GM18867 (cell line): Measurements from ENCODE around the gene SLC25A19.
A peak's percentile ranks its signal among the peaks of the same experiment; 100 is the strongest.
"Not testable (repeated sequence)": the region's sequence is repeated elsewhere in the genome, so short reads cannot be mapped to it uniquely, and the experiment has no call there.

Source experiments
- ATAC-seq: cut with Tn5 transposase; IDR thresholded peaks from one replicate; pipeline ENCODE4 v1.9.1; 2021; ENCODE audit warnings: mild to moderate bottlenecking, moderate library complexity; ENCODE audit not compliant: unreplicated experiment

The SLC25A19 gene

GRCh38 chr17:75270218-75270965 is 18.8 kb downstream of the SLC25A19 start:
- ATAC-seq, result peak; percentile 34

- ATAC-seq, result no peak
Measured at GRCh38 chr17:75269844-75270217, 19.4 kb downstream of the SLC25A19 start.

DNA sequence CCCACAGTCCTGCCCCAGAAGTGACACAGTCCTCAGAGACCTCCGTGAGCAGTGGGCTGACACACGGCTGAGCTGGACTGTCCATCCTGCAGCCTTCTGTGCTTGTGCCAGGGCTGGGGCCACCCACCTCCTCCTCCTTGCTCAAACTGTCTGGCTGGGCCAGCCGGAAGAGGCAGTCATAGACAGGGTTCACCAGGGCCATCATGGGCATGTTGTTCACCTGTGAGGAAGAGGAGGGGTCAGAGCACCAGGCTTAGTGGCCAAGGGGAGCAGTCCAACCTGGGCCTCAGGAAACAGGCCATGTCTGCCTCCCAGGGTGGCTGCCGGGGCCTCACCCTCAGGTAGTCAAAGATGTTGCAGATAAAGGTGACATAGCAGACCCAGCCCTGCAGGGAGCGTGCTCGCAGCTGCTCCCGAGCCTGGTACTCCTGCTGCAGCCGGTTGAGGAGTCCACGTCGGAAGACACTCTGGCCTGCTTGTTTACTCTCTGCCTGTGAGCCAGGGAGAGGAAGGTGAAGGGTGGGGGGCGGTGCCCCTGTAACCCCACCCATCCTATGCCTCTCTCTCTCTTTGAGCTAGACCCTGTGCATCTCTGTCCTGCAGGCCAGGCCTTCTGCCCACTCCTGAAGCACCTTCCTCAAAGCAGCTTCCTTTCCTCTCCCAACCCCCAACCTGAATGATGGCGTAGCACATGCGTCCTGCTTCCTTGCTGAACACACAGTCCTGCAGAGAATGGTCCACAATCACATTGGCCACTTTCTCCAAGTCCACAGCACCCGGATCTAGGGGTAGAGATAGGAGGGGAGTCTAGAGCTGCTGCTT is 21.6 kb downstream of the SLC25A19 start:
- ATAC-seq, result no peak

- no peak for ATAC-seq
Measured at GRCh38 chr17:75267153-75267410, 22.2 kb downstream of the SLC25A19 start.

- no peak for ATAC-seq
Measured at GRCh38 chr17:75266316-75267152, 22.7 kb downstream of the SLC25A19 start.

DNA sequence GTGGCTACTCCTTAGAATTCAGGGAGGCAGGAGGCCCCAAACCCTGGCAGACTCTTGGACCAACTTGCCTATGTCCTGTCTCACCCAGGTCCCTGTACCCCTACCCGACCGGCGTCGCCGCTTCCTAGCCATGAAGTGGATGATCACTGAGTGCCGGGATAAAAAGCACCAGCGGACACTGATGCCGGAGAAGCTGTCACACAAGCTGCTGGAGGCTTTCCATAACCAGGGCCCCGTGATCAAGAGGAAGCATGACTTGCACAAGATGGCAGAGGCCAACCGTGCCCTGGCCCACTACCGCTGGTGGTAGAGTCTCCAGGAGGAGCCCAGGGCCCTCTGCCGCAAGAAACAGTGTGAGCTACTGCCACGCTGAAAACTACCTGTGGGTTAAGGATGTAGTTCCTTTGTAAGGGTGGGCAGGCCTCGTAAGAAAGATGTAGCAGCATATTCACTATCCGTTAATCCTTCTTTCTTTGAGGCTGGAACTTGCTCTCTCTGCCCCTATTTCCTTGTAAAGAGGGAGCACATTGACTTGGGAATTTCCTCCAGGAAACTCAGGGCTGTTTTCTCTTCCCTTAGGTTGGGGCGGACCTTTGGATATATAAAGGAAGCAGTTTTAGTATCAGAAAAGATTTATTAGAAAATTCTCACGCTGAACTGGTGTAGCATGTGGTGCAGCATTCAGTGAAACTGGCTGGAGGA is 23.5 kb downstream of the SLC25A19 start:
- no peak for ATAC-seq

DNA sequence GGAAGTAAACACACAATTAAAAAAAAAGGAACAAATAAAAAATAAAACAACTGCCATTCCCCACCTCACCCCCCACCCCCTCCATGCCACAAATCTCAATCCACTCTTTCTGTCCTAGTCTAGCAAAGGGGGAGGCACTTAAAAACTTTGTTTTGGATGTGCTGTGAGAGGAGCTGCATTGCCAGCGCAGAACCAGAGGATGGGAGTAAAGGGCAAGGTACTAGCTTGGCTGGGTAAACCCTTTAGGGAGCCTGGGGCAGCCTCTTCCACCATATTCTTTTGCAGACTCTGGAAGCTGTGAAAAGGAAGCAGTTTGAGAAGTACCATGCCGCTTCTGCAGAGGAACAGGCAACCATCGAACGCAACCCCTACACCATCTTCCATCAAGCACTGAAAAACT is 26.2 kb downstream of the SLC25A19 start:
- ATAC-seq, result no peak

DNA sequence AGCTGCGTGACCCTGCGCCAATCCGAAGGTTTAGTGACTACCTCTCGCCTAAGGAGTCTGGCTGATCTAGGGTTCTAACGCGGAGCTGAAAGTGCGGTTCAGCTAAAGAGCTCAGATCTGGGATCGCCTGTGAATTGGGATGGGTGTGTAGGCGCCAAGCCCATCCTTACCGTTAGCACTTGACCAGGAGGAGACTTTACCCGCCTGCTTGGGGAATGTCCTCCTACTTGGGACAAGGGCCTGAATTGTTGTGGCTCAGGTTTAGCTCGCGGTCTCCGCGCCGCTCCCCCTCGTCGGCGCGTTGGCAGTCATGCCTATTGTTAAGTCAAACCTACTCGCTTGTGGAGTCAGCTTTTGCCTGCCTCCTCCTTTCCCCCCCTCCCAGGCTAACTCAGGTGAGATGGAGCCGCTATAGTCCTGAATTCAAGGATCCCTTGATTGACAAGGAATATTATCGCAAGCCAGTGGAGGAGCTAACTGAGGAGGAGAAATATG is 27.1 kb downstream of the SLC25A19 start:
- ATAC-seq, result no peak

GRCh38 chr17:75261336-75262111 is 27.7 kb downstream of the SLC25A19 start, which contains the start of the genes GGA3 and MRPS7:
TSS of gene GGA3 (minus strand) at chr17:75261606. CDS start at chr17:75261587, 19 bp downstream.
TSS of gene MRPS7 (plus strand) at chr17:75261879. CDS start at chr17:75261901, 22 bp downstream.
- peak; percentile 85 for ATAC-seq

GRCh38 chr17:75260641-75261335 is 28.4 kb downstream of the SLC25A19 start:
- ATAC-seq, result no peak

- ATAC-seq, result not testable (repeated sequence)
Measured at GRCh38 chr17:75257228-75257627, 32.0 kb downstream of the SLC25A19 start.

GRCh38 chr17:75255954-75256698 is 33.1 kb downstream of the SLC25A19 start:
- ATAC-seq, result not testable (repeated sequence)

DNA sequence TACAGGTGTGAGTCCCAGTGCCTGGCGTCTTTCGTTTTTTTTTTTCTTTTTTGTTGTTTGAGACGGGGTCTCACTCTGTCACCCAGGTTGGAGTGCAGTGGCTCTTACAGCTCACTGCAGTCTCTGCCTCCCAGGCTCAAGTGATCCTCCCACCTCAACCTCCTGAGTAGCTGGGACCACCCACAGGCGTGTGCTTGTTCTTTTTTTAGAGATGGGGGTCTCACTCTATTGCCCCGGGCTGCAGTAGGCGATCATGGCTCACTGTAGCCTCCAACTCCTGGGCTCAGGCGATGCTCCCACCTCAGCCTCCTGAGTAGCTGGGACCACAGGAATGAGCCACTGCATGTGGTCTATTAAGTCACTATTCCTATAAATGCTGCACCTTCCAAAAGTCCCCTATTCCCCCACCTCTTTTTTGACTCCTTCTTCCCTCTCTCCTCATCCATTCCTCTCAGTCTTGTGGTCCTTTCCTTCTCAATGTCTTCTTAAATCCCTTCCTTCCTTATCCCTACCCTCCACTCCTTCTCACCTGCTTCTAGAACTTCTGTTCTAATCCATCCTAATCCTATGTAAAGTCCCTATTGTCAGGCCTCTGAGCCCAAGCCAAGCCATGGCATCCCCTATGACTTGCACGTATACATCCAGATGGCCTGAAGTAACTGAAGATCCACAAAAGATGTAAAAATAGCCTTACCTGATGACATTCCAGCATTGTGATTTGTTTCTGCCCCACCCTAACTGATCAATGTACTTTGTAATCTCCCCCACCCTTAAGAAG is 37.0 kb downstream of the SLC25A19 start:
- no peak for ATAC-seq

- ATAC-seq, result peak; percentile 88
Measured at GRCh38 chr17:75250009-75250471, 39.2 kb downstream of the SLC25A19 start.

DNA sequence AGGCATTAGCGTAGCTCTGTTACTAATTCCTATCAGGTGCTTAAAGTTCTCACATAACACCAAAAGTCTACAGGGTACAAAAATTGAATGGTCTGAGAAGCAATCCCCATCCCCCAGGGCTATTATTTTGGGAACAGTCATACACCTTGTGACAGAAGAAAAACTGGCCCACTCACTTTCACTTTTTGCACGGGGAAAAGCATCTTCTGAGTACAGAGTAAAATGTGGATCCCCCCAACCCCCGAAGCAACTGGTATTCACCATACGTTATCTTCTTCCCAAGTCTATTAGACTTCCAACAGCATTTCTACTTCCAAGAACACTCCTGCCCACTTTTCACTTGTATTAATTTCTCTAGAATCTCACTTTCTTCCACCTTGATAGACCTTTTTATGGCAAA is 39.7 kb downstream of the SLC25A19 start:
- ATAC-seq, result no peak

- no peak for ATAC-seq
Measured at GRCh38 chr17:75246404-75246803, 42.8 kb downstream of the SLC25A19 start.

- no peak for ATAC-seq
Measured at GRCh38 chr17:75245011-75245410, 44.2 kb downstream of the SLC25A19 start.
